ENCODE results near the gene CITED1.

Gene CITED1

GRCh38 chrX:72307646-72308051 is 1.9 kb upstream of the CITED1 start:
- no peaks in the 10 kb centered on the region for H3K27me3 ChIP-seq (ENCODE audit: low read depth, low read length)
- no peaks in the 10 kb centered on the region for H3K36me3 ChIP-seq (ENCODE audit: control insufficient read depth in 1 of 2, insufficient read depth in 2 of 2, low read length in 2 of 2)
- H3K4me1 ChIP-seq (ENCODE audit: control insufficient read depth in 1 of 2, insufficient read depth in 2 of 2, low read length in 2 of 2), result peaks cover 7 to 8% of the 10 kb centered on the region in 2 donors
- H3K9me3 ChIP-seq (ENCODE audit: control insufficient read depth in 1 of 2, low read length in 2 of 2), result no peaks in the 10 kb centered on the region
- H3K27ac ChIP-seq (ENCODE audit: low read length), result no peak overlapping the region
- H3K4me3 ChIP-seq (ENCODE audit: low read depth in 1 of 2, low read length in 2 of 2), result peak overlapping the region; percentile 50 to 68

- Histone ChIP-seq H3K4me1 (ENCODE audit: control insufficient read depth in 1 of 2, insufficient read depth in 2 of 2, low read length in 2 of 2) (peaks cover 7 to 8% of the 10 kb centered on the region in 2 donors), H3K36me3 (ENCODE audit: control insufficient read depth in 1 of 2, insufficient read depth in 2 of 2, low read length in 2 of 2) (no peaks in the 10 kb centered on the region), H3K4me3 (ENCODE audit: low read depth in 1 of 2, low read length in 2 of 2) (peak overlapping the region; percentile 50 to 68), H3K27me3 (ENCODE audit: low read depth, low read length) (no peaks in the 10 kb centered on the region), H3K9me3 (ENCODE audit: control insufficient read depth in 1 of 2, low read length in 2 of 2) (no peaks in the 10 kb centered on the region), H3K27ac (ENCODE audit: low read length) (no peak overlapping the region)
Observed at GRCh38 chrX:72306851-72307645, 1.3 kb upstream of the CITED1 start.

- no peaks in the 10 kb centered on the region for H3K36me3 ChIP-seq (ENCODE audit: control insufficient read depth in 1 of 2, insufficient read depth in 2 of 2, low read length in 2 of 2)
- H3K9me3 ChIP-seq (ENCODE audit: control insufficient read depth in 1 of 2, low read length in 2 of 2), result no peaks in the 10 kb centered on the region
- no peaks in the 10 kb centered on the region for H3K27me3 ChIP-seq (ENCODE audit: low read depth, low read length)
- peaks cover 7 to 8% of the 10 kb centered on the region in 2 donors for H3K4me1 ChIP-seq (ENCODE audit: control insufficient read depth in 1 of 2, insufficient read depth in 2 of 2, low read length in 2 of 2)
- H3K27ac ChIP-seq (ENCODE audit: low read length), result no peak overlapping the region
- H3K4me3 ChIP-seq (ENCODE audit: low read depth in 1 of 2, low read length in 2 of 2), result peak overlapping the region; percentile 50 to 68
Observed at GRCh38 chrX:72306085-72306801, 529 bp upstream of the CITED1 start.

GRCh38 chrX:72304877-72305276 is 837 bp downstream of the CITED1 start:
- H3K4me1 ChIP-seq (ENCODE audit: control insufficient read depth in 1 of 2, insufficient read depth in 2 of 2, low read length in 2 of 2), result peaks cover 7 to 8% of the 10 kb centered on the region in 2 donors
- H3K4me3 ChIP-seq (ENCODE audit: low read depth in 1 of 2, low read length in 2 of 2), result peak overlapping the region; percentile 16 to 67
- H3K9me3 ChIP-seq (ENCODE audit: control insufficient read depth in 1 of 2, low read length in 2 of 2), result no peaks in the 10 kb centered on the region
- no peaks in the 10 kb centered on the region for H3K27me3 ChIP-seq (ENCODE audit: low read depth, low read length)
- no peaks in the 10 kb centered on the region for H3K36me3 ChIP-seq (ENCODE audit: control insufficient read depth in 1 of 2, insufficient read depth in 2 of 2, low read length in 2 of 2)
- H3K27ac ChIP-seq (ENCODE audit: low read length), result no peak overlapping the region

GRCh38 chrX:72301781-72302180 is 3.9 kb downstream of the CITED1 start:
- Histone ChIP-seq H3K4me3 (ENCODE audit: low read depth in 1 of 2, low read length in 2 of 2) (no peak overlapping the region), H3K9me3 (ENCODE audit: control insufficient read depth in 1 of 2, low read length in 2 of 2) (no peaks in the 10 kb centered on the region), H3K4me1 (ENCODE audit: control insufficient read depth in 1 of 2, insufficient read depth in 2 of 2, low read length in 2 of 2) (no peaks in the 10 kb centered on the region), H3K36me3 (ENCODE audit: control insufficient read depth in 1 of 2, insufficient read depth in 2 of 2, low read length in 2 of 2) (no peaks in the 10 kb centered on the region), H3K27ac (ENCODE audit: low read length) (no peak overlapping the region), H3K27me3 (ENCODE audit: low read depth, low read length) (no peaks in the 10 kb centered on the region)

GRCh38 chrX:72299891-72300630 is 5.7 kb downstream of the CITED1 start:
- Histone ChIP-seq H3K27me3 (ENCODE audit: low read depth, low read length) (no peaks in the 10 kb centered on the region), H3K4me1 (ENCODE audit: control insufficient read depth in 1 of 2, insufficient read depth in 2 of 2, low read length in 2 of 2) (no peaks in the 10 kb centered on the region), H3K9me3 (ENCODE audit: control insufficient read depth in 1 of 2, low read length in 2 of 2) (no peaks in the 10 kb centered on the region), H3K27ac (ENCODE audit: low read length) (no peak overlapping the region), H3K36me3 (ENCODE audit: control insufficient read depth in 1 of 2, insufficient read depth in 2 of 2, low read length in 2 of 2) (no peaks in the 10 kb centered on the region), H3K4me3 (ENCODE audit: low read depth in 1 of 2, low read length in 2 of 2) (no peak overlapping the region)

GRCh38 chrX:72297953-72298730 is 7.6 kb downstream of the CITED1 start:
- Histone ChIP-seq H3K36me3 (ENCODE audit: control insufficient read depth in 1 of 2, insufficient read depth in 2 of 2, low read length in 2 of 2) (no peaks in the 10 kb centered on the region), H3K27me3 (ENCODE audit: low read depth, low read length) (no peaks in the 10 kb centered on the region), H3K27ac (ENCODE audit: low read length) (no peak overlapping the region), H3K4me1 (ENCODE audit: control insufficient read depth in 1 of 2, insufficient read depth in 2 of 2, low read length in 2 of 2) (no peaks in the 10 kb centered on the region), H3K9me3 (ENCODE audit: control insufficient read depth in 1 of 2, low read length in 2 of 2) (no peaks in the 10 kb centered on the region), H3K4me3 (ENCODE audit: low read depth in 1 of 2, low read length in 2 of 2) (no peak overlapping the region)

- Histone ChIP-seq H3K27ac (ENCODE audit: low read length) (no peak overlapping the region), H3K36me3 (ENCODE audit: control insufficient read depth in 1 of 2, insufficient read depth in 2 of 2, low read length in 2 of 2) (no peaks in the 10 kb centered on the region), H3K4me3 (ENCODE audit: low read depth in 1 of 2, low read length in 2 of 2) (no peak overlapping the region), H3K9me3 (ENCODE audit: control insufficient read depth in 1 of 2, low read length in 2 of 2) (no peaks in the 10 kb centered on the region), H3K4me1 (ENCODE audit: control insufficient read depth in 1 of 2, insufficient read depth in 2 of 2, low read length in 2 of 2) (no peaks in the 10 kb centered on the region), H3K27me3 (ENCODE audit: low read depth, low read length) (no peaks in the 10 kb centered on the region)
Observed at GRCh38 chrX:72296991-72297390, 8.7 kb downstream of the CITED1 start.

GRCh38 chrX:72295745-72296144 is 10.0 kb downstream of the CITED1 start:
- Histone ChIP-seq H3K27me3 (ENCODE audit: low read depth, low read length) (no peaks in the 10 kb centered on the region), H3K9me3 (ENCODE audit: control insufficient read depth in 1 of 2, low read length in 2 of 2) (no peaks in the 10 kb centered on the region), H3K4me1 (ENCODE audit: control insufficient read depth in 1 of 2, insufficient read depth in 2 of 2, low read length in 2 of 2) (no peaks in the 10 kb centered on the region), H3K4me3 (ENCODE audit: low read depth in 1 of 2, low read length in 2 of 2) (no peak overlapping the region), H3K27ac (ENCODE audit: low read length) (no peak overlapping the region), H3K36me3 (ENCODE audit: control insufficient read depth in 1 of 2, insufficient read depth in 2 of 2, low read length in 2 of 2) (no peaks in the 10 kb centered on the region)

- H3K4me3 ChIP-seq (ENCODE audit: low read depth in 1 of 2, low read length in 2 of 2), result no peak overlapping the region
- H3K36me3 ChIP-seq (ENCODE audit: control insufficient read depth in 1 of 2, insufficient read depth in 2 of 2, low read length in 2 of 2), result no peaks in the 10 kb centered on the region
- no peaks in the 10 kb centered on the region for H3K27me3 ChIP-seq (ENCODE audit: low read depth, low read length)
- no peaks in the 10 kb centered on the region for H3K4me1 ChIP-seq (ENCODE audit: control insufficient read depth in 1 of 2, insufficient read depth in 2 of 2, low read length in 2 of 2)
- H3K9me3 ChIP-seq (ENCODE audit: control insufficient read depth in 1 of 2, low read length in 2 of 2), result no peaks in the 10 kb centered on the region
- H3K27ac ChIP-seq (ENCODE audit: low read length), result no peak overlapping the region
Observed at GRCh38 chrX:72294497-72294896, 11.2 kb downstream of the CITED1 start.

GRCh38 chrX:72282302-72282701 is 23.4 kb downstream of the CITED1 start:
- H3K4me3 ChIP-seq (ENCODE audit: low read depth in 1 of 2, low read length in 2 of 2), result no peak overlapping the region
- H3K4me1 ChIP-seq (ENCODE audit: control insufficient read depth in 1 of 2, insufficient read depth in 2 of 2, low read length in 2 of 2), result no peaks in the 10 kb centered on the region
- H3K27ac ChIP-seq (ENCODE audit: low read length), result no peak overlapping the region
- H3K36me3 ChIP-seq (ENCODE audit: control insufficient read depth in 1 of 2, insufficient read depth in 2 of 2, low read length in 2 of 2), result no peaks in the 10 kb centered on the region
- no peaks in the 10 kb centered on the region for H3K27me3 ChIP-seq (ENCODE audit: low read depth, low read length)
- H3K9me3 ChIP-seq (ENCODE audit: control insufficient read depth in 1 of 2, low read length in 2 of 2), result no peaks in the 10 kb centered on the region
